ENCODE results near the gene RCAN1. TPM values are rescaled to one million over a fixed set of nuclear protein-coding genes. Genes with fewer than 3 reads are reported as not detected.

The RCAN1 gene
- total RNA-seq, 1 experiment from 2014 or later: 9.7 TPM

DNA sequence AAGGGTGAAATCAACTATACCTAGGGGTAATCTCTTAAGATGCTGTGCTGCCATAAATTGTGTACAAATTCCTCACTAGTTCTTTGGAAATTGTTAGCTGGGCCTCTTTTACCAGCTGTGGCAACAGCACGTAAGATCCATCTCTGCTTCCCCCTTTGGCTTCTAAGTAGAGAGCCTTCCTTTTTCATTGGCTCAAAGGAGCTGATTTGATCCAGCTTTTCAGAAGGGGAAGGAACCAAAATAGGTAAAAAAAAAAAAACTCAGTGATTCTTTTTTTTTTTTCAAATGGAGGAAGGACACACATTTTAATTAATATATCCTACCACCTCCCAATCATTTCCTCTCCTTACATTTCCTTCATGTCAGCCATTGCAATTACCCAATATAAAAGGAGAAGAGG lies 4.0 kb upstream of the RCAN1 start:
- Histone ChIP-seq H2AFZ (ENCODE audit: low read depth, low read length, poor library complexity, severe bottlenecking) (no peak overlapping the region), H3K27ac (ENCODE audit: low read depth, low read length) (no peak overlapping the region), H3K4me2 (ENCODE audit: low read length) (no peak overlapping the region), H3K4me3 (replicated peaks in 1 of 2; ENCODE audit: low read depth in 1 of 2, low read length in 2 of 2) (no peak overlapping the region), H3K9ac (ENCODE audit: low read length) (no peak overlapping the region), H3K79me2 (ENCODE audit: insufficient read depth, low read length) (no peaks in the 10 kb centered on the region), H4K20me1 (ENCODE audit: insufficient read depth) (no peaks in the 10 kb centered on the region), H3K9me2 (ENCODE audit: insufficient read depth) (no peaks in the 10 kb centered on the region), H3K4me1 (ENCODE audit: control insufficient read depth in 1 of 2, insufficient read depth in 2 of 2, low read length in 2 of 2) (peaks cover 2 to 8% of the 10 kb centered on the region in 2 experiments; a peak in 3 of 4 replicates), H3K9me3 (ENCODE audit: control insufficient read depth in 1 of 2, insufficient read depth in 1 of 2, low read depth in 1 of 2, low read length in 2 of 2) (no peaks in the 10 kb centered on the region), H3K27me3 (ENCODE audit: insufficient read depth, low read length) (no peaks in the 10 kb centered on the region), H3K36me3 (ENCODE audit: control insufficient read depth in 1 of 2, insufficient read depth in 2 of 2, low read length in 2 of 2) (no peaks in the 10 kb centered on the region)
- ChIA-PET CTCF (no interaction called here), POLR2A (interaction anchor here (0.7 kb wide), 1 partner anchor 18 kb away, joined by 7 read pairs; no protein-coding TSS in a partner anchor), RAD21 (ENCODE audit: low non-redundant PET in 1 of 2, low total read pairs in 2 of 2, uncharacterized antibody in 2 of 2, unreplicated experiment in 2 of 2) (no interaction called here)
- BruUV-seq (replicated peaks): no TSS peak
- DNase-seq (ENCODE audit: low read depth, low spot score) (no peak), ATAC-seq (no peak)
- intact Hi-C loops (cut with micrococcal nuclease): loop anchor here (10.0 kb wide), 1 partner anchor 64 kb away; no protein-coding TSS in a partner anchor
- no peak for TF ChIP-seq MAX (IDR thresholded peaks at IDR 0.05)
- TF ChIP-seq POLR2AphosphoS5 (IDR thresholded peaks at IDR 0.05; ENCODE audit: low read depth, low read length): no peak
- no peak for TF ChIP-seq SRF (IDR thresholded peaks at IDR 0.05; ENCODE audit: low read depth)
- TF ChIP-seq, protein P1, sequence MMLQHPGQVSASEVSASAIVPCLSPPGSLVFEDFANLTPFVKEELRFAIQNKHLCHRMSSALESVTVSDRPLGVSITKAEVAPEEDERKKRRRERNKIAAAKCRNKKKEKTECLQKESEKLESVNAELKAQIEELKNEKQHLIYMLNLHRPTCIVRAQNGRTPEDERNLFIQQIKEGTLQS (IDR thresholded peaks at IDR 0.05): no peak
- no peak for TF ChIP-seq POLR2A (IDR thresholded peaks at IDR 0.05; ENCODE audit: borderline replicate concordance, extremely low read depth, insufficient read depth, insufficient read length)
- no peak for TF ChIP-seq CEBPB (IDR thresholded peaks at IDR 0.05; ENCODE audit: low read depth)
- TF ChIP-seq, protein P2, sequence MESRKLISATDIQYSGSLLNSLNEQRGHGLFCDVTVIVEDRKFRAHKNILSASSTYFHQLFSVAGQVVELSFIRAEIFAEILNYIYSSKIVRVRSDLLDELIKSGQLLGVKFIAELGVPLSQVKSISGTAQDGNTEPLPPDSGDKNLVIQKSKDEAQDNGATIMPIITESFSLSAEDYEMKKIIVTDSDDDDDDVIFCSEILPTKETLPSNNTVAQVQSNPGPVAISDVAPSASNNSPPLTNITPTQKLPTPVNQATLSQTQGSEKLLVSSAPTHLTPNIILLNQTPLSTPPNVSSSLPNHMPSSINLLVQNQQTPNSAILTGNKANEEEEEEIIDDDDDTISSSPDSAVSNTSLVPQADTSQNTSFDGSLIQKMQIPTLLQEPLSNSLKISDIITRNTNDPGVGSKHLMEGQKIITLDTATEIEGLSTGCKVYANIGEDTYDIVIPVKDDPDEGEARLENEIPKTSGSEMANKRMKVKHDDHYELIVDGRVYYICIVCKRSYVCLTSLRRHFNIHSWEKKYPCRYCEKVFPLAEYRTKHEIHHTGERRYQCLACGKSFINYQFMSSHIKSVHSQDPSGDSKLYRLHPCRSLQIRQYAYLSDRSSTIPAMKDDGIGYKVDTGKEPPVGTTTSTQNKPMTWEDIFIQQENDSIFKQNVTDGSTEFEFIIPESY (IDR thresholded peaks at IDR 0.05; ENCODE audit: extremely low read depth, insufficient replicate concordance, low read length): no peak
- no peak for TF ChIP-seq RAD21 (IDR thresholded peaks at IDR 0.05; ENCODE audit: low read depth)
- no peak for TF ChIP-seq SP1 (IDR thresholded peaks at IDR 0.05; ENCODE audit: low read depth)
- TF ChIP-seq SIN3A (IDR thresholded peaks at IDR 0.05; ENCODE audit: low read depth): no peak
